ENCODE results near the gene AMPD2.

Gene AMPD2

DNA sequence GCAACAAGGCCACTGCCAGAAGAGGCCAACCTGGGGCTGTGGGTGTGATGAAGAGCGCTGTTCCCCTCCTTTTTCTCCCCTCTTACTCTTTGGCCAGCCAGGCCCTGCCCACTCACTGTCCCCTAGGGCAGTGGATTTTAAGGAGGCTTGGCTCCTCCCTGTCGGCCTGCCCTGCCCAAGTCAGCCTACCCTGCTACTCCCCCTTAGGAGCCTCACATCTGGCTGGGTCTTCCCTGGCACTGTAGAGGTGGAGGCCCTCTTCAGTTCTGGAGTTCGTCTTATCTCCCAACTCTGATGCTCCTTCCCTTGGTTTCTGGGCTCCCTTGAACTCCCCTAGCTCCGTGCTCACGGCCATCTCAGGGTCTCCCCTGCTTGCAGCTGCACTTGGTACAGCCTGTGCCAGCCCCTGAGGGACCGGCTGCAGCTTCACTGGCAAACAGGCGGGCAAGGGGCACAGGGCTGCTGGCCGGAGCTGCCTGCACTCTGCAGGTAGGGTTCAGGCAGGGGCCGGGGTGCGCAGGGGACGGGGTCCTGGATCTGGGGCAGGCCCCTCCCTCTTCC, 4.0 kb downstream of the AMPD2 start:
- Mint-ChIP-seq H3K4me1 (ENCODE audit: low read depth) (peaks cover 40% of the 10 kb centered on the region), H3K27me3 (no peaks in the 10 kb centered on the region), H3K9me3 (ENCODE audit: low read depth) (no peaks in the 10 kb centered on the region), H3K36me3 (no peaks in the 10 kb centered on the region), H3K4me3 (peak overlapping the region; percentile 80), H3K27ac (peak overlapping the region; percentile 62)

DNA sequence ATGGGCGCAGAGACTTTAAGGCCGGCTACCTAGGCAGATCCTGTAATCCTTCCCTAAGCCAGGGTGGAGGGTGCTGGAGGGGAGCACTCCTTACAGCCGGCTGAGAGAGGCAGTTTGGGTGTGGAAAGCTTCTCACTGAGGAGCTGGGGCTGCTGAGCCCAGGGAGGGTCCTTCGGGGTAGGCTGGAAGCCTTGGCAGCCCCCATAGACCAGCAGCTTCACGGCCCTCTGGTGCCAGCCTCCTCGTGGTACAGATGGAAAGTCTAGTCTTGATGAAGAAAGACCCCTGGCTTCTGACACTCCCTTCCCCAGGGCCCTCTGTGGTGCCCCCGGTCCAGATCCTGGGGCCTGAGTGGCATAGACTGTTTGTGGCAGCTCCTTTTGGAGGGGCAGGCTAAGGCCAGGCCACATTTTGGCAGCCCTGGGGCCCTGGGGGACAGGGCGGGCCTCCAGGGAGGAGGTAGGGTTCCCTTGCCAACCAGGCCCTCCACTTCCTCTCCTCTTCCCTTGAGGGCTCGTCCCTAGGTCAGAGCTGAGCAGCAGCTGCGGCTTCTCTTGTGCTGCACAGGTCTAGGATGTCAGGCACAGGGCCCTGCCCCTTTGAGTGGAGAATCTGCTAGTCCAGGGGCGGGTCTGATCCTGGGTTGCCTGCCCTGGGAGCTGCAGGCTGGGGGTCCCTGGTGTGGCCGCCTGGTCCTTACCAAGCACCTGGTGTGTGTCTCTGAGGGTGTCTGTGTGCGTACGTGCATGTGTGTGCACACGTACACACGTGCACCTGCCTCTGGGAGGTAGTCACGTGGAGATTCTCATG, 4.8 kb downstream of the AMPD2 start:
- peak overlapping the region; percentile 80 for H3K4me3 Mint-ChIP-seq
- no peaks in the 10 kb centered on the region for H3K36me3 Mint-ChIP-seq

DNA sequence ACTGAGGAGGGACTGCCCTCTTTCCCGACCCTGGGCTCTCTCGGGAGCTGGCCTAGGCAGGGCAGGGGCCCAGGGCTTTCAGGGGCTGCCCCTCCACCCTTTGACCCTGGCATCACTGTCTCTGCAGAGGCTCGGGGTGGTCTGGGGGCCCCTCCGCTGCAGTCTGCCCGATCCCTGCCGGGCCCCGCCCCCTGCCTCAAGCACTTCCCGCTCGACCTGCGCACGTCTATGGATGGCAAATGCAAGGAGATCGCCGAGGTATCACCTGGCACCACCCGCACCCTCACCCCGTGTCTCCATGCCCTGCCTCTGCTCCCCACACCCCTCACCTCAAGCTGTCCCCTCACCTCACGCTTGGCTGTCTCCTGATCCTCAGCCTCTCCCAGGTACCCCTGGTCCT, 5.5 kb downstream of the AMPD2 start:
- H3K27ac Mint-ChIP-seq = peak overlapping the region; percentile 43
- H3K9me3 Mint-ChIP-seq (ENCODE audit: low read depth) = no peaks in the 10 kb centered on the region
- H3K4me1 Mint-ChIP-seq (ENCODE audit: low read depth) = peaks cover 33% of the 10 kb centered on the region
- no peaks in the 10 kb centered on the region for H3K36me3 Mint-ChIP-seq
- H3K27me3 Mint-ChIP-seq = no peaks in the 10 kb centered on the region
- no peak overlapping the region for H3K4me3 Mint-ChIP-seq

More for the DNA sequence above, 4.8 kb downstream of the AMPD2 start:
- no peaks in the 10 kb centered on the region for H3K27me3 Mint-ChIP-seq
- peaks cover 33% of the 10 kb centered on the region for H3K4me1 Mint-ChIP-seq (ENCODE audit: low read depth)
- no peaks in the 10 kb centered on the region for H3K9me3 Mint-ChIP-seq (ENCODE audit: low read depth)
- peak overlapping the region; percentile 54 for H3K27ac Mint-ChIP-seq

DNA sequence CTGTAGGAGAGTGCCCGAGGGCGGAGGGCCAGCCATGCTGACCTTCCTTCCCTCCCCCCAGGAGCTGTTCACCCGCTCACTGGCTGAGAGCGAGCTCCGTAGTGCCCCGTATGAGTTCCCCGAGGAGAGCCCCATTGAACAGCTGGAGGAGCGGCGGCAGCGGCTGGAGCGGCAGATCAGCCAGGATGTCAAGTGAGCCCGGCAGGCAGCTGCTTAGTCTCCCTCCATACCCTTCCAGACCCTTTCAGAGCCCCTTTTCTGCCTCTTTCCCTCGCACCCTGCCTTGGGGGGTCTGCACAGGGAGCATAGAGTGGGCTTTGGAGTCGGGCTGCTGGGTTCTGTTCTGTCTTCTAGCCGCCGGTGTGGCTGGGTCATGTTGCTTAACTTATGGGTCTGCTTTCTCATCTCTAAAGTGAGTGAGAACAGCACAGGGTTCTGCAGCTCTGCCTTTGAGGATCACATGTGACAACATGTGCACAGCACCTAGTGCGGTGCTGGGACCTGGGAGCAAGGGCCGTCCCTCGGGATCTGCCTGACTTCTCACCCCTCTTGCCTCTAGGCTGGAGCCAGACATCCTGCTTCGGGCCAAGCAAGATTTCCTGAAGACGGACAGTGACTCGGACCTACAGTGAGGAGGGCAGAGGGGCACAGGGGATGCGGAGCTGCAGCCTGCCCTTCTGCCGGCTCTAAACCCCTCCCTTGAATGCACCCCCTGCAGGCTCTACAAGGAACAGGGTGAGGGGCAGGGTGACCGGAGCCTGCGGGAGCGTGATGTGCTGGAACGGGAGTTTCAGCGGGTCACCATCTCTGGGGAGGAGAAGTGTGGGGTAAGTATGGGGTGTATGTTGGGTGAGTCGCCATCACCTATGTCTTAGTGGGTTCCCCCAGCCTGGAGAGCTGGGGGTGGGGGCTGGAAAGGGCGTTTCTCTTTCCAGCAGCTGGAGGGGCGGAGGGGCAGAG, 6.2 kb downstream of the AMPD2 start:
- H3K9me3 Mint-ChIP-seq (ENCODE audit: low read depth) = no peaks in the 10 kb centered on the region
- peak overlapping the region; percentile 43 for H3K27ac Mint-ChIP-seq
- H3K4me3 Mint-ChIP-seq = no peak overlapping the region
- peaks cover 33% of the 10 kb centered on the region for H3K4me1 Mint-ChIP-seq (ENCODE audit: low read depth)
- H3K36me3 Mint-ChIP-seq = no peaks in the 10 kb centered on the region
- no peaks in the 10 kb centered on the region for H3K27me3 Mint-ChIP-seq

DNA sequence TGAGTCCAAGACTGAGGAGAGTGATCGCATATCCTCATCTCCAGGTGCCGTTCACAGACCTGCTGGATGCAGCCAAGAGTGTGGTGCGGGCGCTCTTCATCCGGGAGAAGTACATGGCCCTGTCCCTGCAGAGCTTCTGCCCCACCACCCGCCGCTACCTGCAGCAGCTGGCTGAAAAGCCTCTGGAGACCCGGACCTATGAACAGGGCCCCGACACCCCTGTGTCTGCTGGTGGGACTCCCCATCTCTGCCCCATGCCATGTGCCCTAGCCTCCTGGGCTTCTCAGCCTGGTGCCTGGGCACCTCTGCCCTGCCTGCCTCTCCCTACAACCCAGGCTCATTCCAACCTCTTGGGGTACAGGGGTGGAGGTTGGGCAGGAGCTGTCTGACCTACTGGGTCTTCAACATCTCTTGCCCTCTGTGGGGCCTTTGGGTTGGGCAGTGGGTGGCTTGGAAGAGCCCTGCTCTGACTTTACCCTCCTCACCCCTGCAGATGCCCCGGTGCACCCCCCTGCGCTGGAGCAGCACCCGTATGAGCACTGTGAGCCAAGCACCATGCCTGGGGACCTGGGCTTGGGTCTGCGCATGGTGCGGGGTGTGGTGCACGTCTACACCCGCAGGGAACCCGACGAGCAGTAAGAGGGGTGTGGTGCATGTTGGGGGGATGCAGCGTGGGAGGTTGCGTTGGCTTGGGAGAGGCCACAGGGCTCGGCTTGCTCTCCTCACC, 7.2 kb downstream of the AMPD2 start:
- Mint-ChIP-seq H3K27ac (no peak overlapping the region), H3K9me3 (ENCODE audit: low read depth) (no peaks in the 10 kb centered on the region), H3K36me3 (peaks cover under 1% of the 10 kb centered on the region), H3K4me3 (no peak overlapping the region), H3K4me1 (ENCODE audit: low read depth) (peaks cover 29% of the 10 kb centered on the region), H3K27me3 (no peaks in the 10 kb centered on the region)

DNA sequence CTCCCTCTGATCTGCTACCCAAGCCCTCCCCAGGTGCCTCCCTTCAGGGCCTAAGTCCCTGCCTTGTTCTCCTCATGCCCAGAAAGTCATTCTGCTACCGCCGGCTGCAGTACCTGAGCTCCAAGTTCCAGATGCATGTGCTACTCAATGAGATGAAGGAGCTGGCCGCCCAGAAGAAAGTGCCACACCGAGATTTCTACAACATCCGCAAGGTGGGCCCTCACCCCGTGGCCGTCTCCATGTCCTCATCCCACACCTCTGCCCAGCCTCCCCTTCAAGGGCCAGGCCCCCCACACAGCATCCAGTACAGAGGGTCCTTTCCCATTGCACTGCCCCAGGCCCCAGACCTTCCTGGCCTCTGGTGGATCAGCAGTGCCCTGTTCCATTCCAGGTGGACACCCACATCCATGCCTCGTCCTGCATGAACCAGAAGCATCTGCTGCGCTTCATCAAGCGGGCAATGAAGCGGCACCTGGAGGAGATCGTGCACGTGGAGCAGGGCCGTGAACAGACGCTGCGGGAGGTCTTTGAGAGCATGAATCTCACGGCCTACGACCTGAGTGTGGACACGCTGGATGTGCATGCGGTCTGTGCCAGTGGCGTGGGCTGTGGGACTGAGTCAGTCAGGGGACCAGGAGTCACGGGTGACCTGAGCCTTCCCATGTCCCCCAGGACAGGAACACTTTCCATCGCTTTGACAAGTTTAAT, 8.2 kb downstream of the AMPD2 start:
- Mint-ChIP-seq H3K27ac (peak overlapping the region; percentile 46), H3K36me3 (peaks cover 2% of the 10 kb centered on the region), H3K9me3 (ENCODE audit: low read depth) (no peaks in the 10 kb centered on the region), H3K27me3 (no peaks in the 10 kb centered on the region), H3K4me3 (no peak overlapping the region), H3K4me1 (ENCODE audit: low read depth) (peaks cover 19% of the 10 kb centered on the region)

DNA sequence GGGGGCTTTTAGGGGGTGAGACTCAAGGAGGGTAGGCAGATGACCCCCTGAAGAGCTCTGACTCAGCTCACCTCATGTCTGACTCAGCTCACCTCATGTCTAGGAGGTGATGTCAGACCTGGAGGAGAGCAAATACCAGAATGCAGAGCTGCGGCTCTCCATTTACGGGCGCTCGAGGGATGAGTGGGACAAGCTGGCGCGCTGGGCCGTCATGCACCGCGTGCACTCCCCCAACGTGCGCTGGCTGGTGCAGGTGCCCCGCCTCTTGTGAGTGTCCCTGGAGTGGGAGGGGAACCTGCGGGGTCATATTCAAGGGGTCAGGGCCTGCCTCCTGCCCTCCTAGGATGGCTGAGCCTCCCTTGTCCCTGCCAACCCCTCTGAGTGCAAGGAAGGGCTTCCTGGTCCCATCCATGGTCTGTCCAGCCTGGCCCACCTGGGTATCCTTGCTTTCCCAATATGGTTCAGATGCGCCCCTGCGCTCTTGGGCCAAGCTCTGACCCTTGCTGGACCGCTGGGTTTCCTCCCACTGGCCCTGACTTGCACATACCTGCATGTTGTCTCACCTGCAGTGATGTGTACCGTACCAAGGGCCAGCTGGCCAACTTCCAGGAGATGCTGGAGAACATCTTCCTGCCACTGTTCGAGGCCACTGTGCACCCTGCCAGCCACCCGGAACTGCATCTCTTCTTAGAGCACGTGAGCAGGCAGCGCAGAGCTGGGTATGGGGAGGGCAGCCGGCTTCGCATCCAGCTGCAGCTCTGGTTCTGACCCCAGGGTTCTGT, 9.1 kb downstream of the AMPD2 start:
- H3K27me3 Mint-ChIP-seq = no peaks in the 10 kb centered on the region
- H3K4me1 Mint-ChIP-seq (ENCODE audit: low read depth) = peaks cover 10% of the 10 kb centered on the region
- H3K27ac Mint-ChIP-seq = peak overlapping the region; percentile 46
- H3K9me3 Mint-ChIP-seq (ENCODE audit: low read depth) = no peaks in the 10 kb centered on the region
- peaks cover 2% of the 10 kb centered on the region for H3K36me3 Mint-ChIP-seq
- H3K4me3 Mint-ChIP-seq = no peak overlapping the region

DNA sequence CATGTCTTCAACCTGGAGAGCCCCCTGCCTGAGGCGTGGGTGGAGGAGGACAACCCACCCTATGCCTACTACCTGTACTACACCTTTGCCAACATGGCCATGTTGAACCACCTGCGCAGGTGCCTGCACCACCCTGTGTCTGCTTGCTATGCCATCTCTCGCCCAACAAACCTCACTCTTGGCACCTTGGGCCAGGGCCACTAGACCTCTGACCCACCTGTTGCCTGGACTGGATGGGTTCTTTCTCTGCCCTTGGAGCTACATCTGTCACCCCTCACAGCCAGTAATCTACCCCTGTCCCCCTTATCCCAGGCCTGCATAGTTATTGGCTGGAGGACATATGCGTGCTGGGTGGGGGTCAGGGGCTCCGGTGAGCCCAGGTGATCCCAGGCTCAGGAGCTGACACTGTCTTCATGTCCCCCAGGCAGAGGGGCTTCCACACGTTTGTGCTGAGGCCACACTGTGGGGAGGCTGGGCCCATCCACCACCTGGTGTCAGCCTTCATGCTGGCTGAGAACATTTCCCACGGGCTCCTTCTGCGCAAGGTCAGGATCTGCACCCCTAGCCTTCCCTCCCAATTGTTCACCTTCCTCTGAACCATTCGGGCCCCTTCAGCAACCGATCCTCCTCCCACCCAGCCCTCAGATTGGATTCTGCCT, 9.9 kb downstream of the AMPD2 start:
- Mint-ChIP-seq H3K27ac (no peak overlapping the region), H3K4me3 (no peak overlapping the region), H3K36me3 (peaks cover 2% of the 10 kb centered on the region)

DNA sequence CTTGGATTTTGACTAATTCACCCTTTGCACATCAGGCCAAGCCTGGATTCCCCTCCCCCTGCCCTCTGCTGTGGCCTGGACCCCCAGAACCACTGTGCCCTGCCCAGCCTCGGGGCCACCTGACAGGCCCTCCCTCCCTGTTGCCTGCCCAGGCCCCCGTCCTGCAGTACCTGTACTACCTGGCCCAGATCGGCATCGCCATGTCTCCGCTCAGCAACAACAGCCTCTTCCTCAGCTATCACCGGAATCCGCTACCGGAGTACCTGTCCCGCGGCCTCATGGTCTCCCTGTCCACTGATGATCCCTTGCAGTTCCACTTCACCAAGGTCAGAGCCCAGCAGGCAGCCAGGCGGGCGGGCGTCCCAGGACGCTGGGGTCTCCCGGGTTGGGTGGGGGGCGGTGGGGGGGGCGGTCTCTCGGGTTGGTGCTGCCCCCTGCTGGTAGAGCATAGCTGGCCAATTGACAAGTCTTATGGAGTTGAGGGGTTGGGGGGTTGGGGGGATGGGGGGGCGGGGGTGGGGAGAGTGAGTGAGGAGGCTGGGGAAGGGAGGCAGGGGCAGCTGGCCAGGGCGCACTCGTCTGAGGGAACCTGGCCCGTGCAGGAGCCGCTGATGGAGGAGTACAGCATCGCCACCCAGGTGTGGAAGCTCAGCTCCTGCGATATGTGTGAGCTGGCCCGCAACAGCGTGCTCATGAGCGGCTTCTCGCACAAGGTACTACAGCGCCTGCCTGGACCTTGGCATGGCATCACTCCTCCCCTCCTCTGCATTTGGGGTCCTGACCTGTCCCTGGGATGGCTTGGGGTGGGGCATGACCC, 10.7 kb downstream of the AMPD2 start:
- Mint-ChIP-seq H3K36me3 (peaks cover 2% of the 10 kb centered on the region), H3K4me1 (ENCODE audit: low read depth) (peaks cover 13% of the 10 kb centered on the region), H3K4me3 (no peak overlapping the region), H3K27ac (no peak overlapping the region), H3K9me3 (ENCODE audit: low read depth) (no peaks in the 10 kb centered on the region), H3K27me3 (no peaks in the 10 kb centered on the region)

More for the DNA sequence above, 9.9 kb downstream of the AMPD2 start:
- peaks cover 8% of the 10 kb centered on the region for H3K4me1 Mint-ChIP-seq (ENCODE audit: low read depth)
- no peaks in the 10 kb centered on the region for H3K27me3 Mint-ChIP-seq
- H3K9me3 Mint-ChIP-seq (ENCODE audit: low read depth) = no peaks in the 10 kb centered on the region

DNA sequence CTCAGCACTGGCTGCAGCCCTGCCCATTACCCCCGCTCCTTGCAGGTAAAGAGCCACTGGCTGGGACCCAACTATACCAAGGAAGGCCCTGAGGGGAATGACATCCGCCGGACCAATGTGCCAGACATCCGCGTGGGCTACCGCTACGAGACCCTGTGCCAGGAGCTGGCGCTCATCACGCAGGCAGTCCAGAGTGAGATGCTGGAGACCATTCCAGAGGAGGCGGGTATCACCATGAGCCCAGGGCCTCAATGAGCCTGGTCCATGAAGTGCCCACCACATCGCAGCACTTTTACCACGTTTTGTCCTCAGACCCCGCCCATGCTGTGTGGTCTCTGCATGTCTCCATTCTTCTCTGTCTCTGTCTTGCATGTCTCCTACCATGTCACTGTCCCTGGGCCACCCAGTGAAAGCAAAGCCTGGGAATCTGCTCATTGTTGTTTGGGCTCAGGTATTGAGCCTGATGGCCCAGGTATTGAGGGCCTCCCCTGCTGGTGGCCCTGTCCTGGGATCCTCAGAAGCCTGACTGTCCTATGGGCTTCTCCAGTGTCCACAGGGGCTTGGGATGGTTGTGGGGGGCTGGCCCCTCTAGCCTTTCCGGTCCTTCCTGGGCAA, 11.4 kb downstream of the AMPD2 start:
- H3K27ac Mint-ChIP-seq = no peak overlapping the region
- H3K27me3 Mint-ChIP-seq = no peaks in the 10 kb centered on the region
- peaks cover 2% of the 10 kb centered on the region for H3K36me3 Mint-ChIP-seq
- no peaks in the 10 kb centered on the region for H3K9me3 Mint-ChIP-seq (ENCODE audit: low read depth)
- peaks cover 16% of the 10 kb centered on the region for H3K4me1 Mint-ChIP-seq (ENCODE audit: low read depth)
- no peak overlapping the region for H3K4me3 Mint-ChIP-seq

DNA sequence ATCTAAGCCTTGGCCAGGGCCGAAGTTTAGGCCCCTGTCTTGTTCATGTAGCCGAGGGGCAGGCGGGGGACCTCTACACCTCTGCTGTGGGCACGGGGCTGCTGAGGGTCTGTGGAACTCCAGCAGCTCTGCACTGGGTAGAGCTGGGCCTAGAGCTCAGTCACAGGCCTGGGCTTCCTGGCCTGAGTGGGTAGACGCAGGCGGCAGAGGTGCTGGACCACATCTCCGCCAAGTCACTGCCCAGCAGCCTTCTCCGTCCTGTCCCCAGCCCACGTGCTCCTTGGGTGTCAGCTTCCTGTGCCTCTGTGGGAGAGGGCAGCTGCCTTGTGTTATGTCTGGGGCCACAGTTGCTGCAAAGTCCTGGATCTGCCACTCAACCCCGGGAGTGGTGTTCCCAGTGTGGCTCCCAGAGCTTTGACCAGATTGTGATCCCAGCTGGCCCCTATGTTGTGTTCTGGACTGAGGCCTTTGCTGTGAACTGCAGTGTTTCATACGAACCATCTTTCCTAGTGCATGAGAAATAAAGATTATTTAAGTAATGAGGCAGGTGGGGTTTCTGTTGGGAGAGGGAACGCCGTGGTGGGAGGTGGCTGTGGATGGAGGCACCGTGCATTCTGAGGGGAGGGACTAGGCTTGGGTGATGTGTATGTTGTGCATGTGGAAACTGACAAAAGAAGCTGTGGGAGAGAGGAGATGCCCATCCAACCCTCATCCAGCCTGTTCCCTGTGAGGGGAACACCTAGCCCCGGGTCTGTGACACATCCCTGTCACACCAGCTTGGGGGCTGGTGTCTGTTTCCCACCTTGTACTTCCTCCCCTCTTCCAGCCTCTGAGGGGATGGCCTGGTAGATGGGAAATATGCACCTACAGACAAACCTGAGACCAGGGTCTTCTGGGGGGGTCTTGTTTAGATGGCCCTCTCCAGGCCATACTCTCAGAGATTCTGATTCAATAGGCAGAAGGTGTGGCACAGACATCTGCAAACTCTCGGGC, 12.2 kb downstream of the AMPD2 start:
- no peaks in the 10 kb centered on the region for H3K27me3 Mint-ChIP-seq
- no peak overlapping the region for H3K4me3 Mint-ChIP-seq
- no peak overlapping the region for H3K27ac Mint-ChIP-seq
- H3K36me3 Mint-ChIP-seq = peaks cover 2% of the 10 kb centered on the region
- no peaks in the 10 kb centered on the region for H3K9me3 Mint-ChIP-seq (ENCODE audit: low read depth)
- H3K4me1 Mint-ChIP-seq (ENCODE audit: low read depth) = peaks cover 16% of the 10 kb centered on the region
